ENCODE data around the gene CDH20.

CDH20 gene

GRCh38 chr18:61474918-61475317, 141.7 kb downstream of the CDH20 start:
- TF ChIP-seq TAF1 (IDR thresholded peaks at IDR 0.05; ENCODE audit: borderline replicate concordance, insufficient read depth, low read length) (no peak), FOXP2 (optimal IDR thresholded peaks at IDR 0.05; ENCODE audit: borderline replicate concordance, extremely low read depth, extremely low read length, insufficient read depth) (no peak), REST (IDR thresholded peaks at IDR 0.05; ENCODE audit: insufficient read depth in 1 of 2, low read depth in 2 of 2, low read length in 2 of 2) (no peak), POLR2AphosphoS5 (IDR thresholded peaks at IDR 0.05; ENCODE audit: low read depth, low read length) (no peak), SIN3A (IDR thresholded peaks at IDR 0.05; ENCODE audit: borderline replicate concordance, insufficient read depth, low read length) (no peak)

- TF ChIP-seq POLR2AphosphoS5 (IDR thresholded peaks at IDR 0.05; ENCODE audit: low read depth, low read length): no peak
- TF ChIP-seq SIN3A (IDR thresholded peaks at IDR 0.05; ENCODE audit: borderline replicate concordance, insufficient read depth, low read length): no peak
- TF ChIP-seq TAF1 (IDR thresholded peaks at IDR 0.05; ENCODE audit: borderline replicate concordance, insufficient read depth, low read length): no peak
- no peak for TF ChIP-seq FOXP2 (optimal IDR thresholded peaks at IDR 0.05; ENCODE audit: borderline replicate concordance, extremely low read depth, extremely low read length, insufficient read depth)
- TF ChIP-seq REST (IDR thresholded peaks at IDR 0.05; ENCODE audit: insufficient read depth in 1 of 2, low read depth in 2 of 2, low read length in 2 of 2): no peak
Observed at GRCh38 chr18:61475931-61476330, 142.7 kb downstream of the CDH20 start.

- no peak for TF ChIP-seq TAF1 (IDR thresholded peaks at IDR 0.05; ENCODE audit: borderline replicate concordance, insufficient read depth, low read length)
Observed at GRCh38 chr18:61489334-61489733, 156.1 kb downstream of the CDH20 start.

GRCh38 chr18:61496374-61496773, 163.1 kb downstream of the CDH20 start:
- TF ChIP-seq TAF1 (IDR thresholded peaks at IDR 0.05; ENCODE audit: borderline replicate concordance, insufficient read depth, low read length) (no peak), SIN3A (IDR thresholded peaks at IDR 0.05; ENCODE audit: borderline replicate concordance, insufficient read depth, low read length) (no peak), POLR2AphosphoS5 (IDR thresholded peaks at IDR 0.05; ENCODE audit: low read depth, low read length) (no peak), FOXP2 (optimal IDR thresholded peaks at IDR 0.05; ENCODE audit: borderline replicate concordance, extremely low read depth, extremely low read length, insufficient read depth) (no peak), REST (IDR thresholded peaks at IDR 0.05; ENCODE audit: insufficient read depth in 1 of 2, low read depth in 2 of 2, low read length in 2 of 2) (no peak)

GRCh38 chr18:61497422-61497821, 164.2 kb downstream of the CDH20 start:
- TF ChIP-seq REST (IDR thresholded peaks at IDR 0.05; ENCODE audit: insufficient read depth in 1 of 2, low read depth in 2 of 2, low read length in 2 of 2) (no peak), TAF1 (IDR thresholded peaks at IDR 0.05; ENCODE audit: borderline replicate concordance, insufficient read depth, low read length) (no peak), FOXP2 (optimal IDR thresholded peaks at IDR 0.05; ENCODE audit: borderline replicate concordance, extremely low read depth, extremely low read length, insufficient read depth) (no peak), SIN3A (IDR thresholded peaks at IDR 0.05; ENCODE audit: borderline replicate concordance, insufficient read depth, low read length) (no peak), POLR2AphosphoS5 (IDR thresholded peaks at IDR 0.05; ENCODE audit: low read depth, low read length) (no peak)

Data from PFSK-1 (cell line).